CD4-positive, alpha-beta T cell treated with Interleukin-4 for 4 hours (primary cell): ENCODE data around the gene DLG1.

ENCODE experiments used
- DNase-seq: peaks from one replicate; pipeline ENCODE4 v3.0.0-alpha.2; 2020

The DLG1 gene

DNA sequence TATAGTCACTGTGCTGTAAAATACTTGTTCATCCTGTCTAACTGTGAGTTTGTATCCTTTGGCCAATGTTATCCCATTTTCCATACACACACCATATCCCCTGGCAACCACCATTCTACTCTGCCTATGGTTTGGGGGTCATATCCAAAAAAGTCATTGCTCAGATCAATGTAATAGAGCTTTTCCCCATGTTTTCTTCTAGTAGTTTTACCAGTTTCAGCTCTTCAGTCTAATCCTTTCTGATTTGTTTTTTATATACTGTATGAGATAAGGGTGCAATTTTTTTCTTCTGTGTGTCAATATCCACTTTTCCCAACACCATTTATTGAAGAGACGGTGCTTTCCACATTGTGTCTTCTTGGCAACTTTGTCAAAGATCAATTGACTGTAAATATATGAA, 14.0 kb upstream of the DLG1 start:
- DNase-seq: no peak

DNA sequence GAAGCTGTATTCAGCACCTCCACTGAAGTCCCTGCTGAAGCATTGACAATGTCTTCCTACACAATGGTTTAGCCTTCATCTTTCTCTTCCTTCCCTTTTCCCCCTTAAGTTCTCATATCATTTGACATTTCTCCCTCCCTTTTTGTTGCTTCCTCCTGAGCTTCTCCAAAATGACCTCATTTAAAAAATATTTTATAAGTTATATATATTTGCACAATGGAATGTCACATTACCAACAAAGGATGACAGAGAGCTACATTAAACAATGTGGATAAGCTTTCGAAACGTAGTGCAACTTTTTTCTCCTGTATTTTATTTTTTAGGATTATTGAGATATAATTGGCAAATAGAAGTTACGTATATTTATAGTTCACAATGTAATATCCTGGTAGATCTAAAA, 13.2 kb upstream of the DLG1 start:
- no peak for DNase-seq

GRCh38 chr3:197309528-197310361, 11.3 kb upstream of the DLG1 start:
- no peak for DNase-seq

- no peak for DNase-seq
Observed at GRCh38 chr3:197308591-197308990, 10.2 kb upstream of the DLG1 start.

DNA sequence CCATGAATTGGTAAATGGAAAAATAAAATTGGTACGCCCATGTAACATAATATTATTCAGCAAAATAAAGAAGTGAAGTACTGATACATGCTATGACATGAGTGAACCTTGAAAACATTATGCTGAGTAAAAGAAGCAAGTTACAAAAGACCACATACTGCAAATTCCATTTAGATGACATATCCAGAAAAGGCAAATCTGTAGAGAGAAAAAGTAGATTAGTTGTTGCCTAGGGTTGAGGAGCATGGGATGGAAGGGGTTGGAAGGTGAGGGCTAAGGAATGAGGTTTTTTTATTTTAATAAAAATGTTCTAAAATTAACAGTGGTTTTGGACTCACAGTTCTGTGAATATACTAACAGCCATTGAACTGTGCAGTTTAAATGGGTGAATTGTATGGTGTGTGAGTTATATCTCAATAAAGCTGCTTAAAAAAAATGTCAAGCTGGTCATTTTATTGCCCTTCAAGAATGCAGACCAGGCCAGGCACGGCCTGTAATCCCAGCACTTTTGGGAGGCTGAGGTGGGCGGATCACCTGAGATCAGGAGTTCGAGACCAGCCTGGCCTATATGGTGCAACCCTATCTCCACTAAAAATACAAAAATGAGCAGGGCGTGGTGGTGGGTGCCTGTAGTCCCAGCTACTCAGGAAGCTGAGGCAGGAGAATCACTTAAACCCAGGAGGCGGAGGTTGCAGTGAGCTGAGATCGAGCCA, 8.1 kb upstream of the DLG1 start:
- DNase-seq: no peak

- peak; percentile 30 for DNase-seq
Observed at GRCh38 chr3:197305854-197306253, 7.4 kb upstream of the DLG1 start.

- DNase-seq: no peak
Observed at GRCh38 chr3:197303452-197303851, 5.0 kb upstream of the DLG1 start.

DNA sequence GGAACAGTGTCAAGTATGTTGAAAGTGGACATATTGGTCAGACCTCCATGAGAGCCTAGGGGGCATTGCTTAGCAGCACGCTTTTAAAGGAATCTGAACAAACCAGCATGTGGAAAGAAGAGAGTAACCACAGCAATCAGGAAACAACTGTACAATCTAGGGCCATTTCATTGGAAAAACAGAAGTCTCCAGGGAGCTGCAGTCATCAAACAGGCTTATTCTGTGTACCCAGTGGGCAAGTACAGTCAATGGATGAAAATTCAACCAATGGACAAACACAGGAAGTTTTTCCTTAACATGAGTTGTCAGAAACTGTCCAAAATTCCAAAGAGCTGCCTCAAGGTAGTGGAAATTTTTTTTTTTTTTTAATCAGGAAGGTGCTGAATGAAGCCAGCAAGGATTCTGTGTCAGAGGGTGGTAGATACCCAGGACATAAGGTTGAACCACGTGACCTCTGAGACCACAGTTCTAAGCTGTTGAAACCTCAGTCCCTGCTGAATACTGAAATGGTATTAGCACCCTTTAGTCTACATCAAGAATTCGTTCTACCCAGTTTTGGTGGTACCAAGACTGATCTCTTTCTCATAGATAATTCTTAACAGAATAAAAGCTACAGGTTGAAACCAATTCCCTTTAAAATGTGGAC, 4.4 kb upstream of the DLG1 start:
- DNase-seq: no peak

DNA sequence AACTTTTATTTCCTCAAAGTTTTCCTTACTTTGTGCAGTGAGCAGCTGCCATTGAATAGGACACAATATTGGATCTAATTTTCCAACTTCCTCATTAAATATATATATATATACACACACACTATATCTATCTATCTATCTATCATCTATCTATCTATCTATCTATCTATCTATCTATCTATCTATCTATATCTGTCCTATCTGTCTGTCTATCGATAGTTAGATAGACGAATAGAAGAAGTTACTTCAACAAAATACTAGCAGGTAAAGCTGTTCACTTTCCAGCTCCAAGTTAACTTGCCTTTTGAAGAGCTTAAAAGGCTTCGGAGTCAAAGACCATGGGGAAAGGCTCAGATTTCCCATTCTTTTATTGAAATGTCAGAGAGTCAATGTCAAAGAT, 3.6 kb upstream of the DLG1 start:
- no peak for DNase-seq

GRCh38 chr3:197300361-197300760, 1.9 kb upstream of the DLG1 start:
- no peak for DNase-seq

GRCh38 chr3:197298945-197299854, 788 bp upstream of the DLG1 start:
- no peak for DNase-seq

- peak; percentile 87 for DNase-seq
Observed at GRCh38 chr3:197297476-197298340, 704 bp downstream of the DLG1 start.

- peak; percentile 23 for DNase-seq
Observed at GRCh38 chr3:197297002-197297401, 1.4 kb downstream of the DLG1 start.

- DNase-seq: no peak
Observed at GRCh38 chr3:197296545-197296944, 1.9 kb downstream of the DLG1 start.

DNA sequence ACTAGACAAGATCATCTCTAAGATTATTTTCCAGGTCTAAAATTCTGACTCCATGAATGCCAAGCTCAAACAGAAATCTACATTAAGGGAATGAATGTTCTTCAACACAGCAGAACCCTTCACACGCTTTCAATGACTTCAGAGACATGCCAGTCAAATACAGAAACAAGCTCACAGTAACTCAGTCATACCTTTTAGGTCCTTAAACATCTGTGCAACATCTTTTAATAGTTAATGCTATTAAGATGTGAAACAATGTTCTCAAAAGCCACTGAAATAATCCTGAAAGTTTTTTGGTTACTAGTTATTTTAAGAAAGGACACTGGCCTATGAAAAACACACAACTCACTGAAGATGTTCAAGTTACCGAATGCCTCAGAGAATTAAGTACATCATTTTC, 2.5 kb downstream of the DLG1 start:
- no peak for DNase-seq

- DNase-seq: no peak
Observed at GRCh38 chr3:197293605-197294237, 4.7 kb downstream of the DLG1 start.

DNA sequence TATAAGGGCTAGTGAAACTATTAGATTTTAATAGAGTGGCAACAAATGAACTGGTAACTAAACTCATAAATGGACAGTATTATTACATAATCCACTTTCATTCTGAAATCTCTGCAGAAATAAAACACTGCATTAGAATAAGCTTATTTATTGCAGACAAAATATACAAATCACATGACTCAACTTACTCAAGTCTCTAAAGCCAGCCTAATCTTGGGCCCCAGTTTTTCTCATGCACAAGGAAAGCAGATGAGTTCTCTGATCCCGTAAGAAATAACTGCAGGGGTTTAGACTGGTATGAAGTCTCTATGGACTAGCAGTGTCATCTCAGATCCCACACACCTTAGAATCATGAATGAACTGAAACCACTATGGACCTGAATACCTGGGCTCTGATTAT, 5.8 kb downstream of the DLG1 start:
- DNase-seq: no peak

DNA sequence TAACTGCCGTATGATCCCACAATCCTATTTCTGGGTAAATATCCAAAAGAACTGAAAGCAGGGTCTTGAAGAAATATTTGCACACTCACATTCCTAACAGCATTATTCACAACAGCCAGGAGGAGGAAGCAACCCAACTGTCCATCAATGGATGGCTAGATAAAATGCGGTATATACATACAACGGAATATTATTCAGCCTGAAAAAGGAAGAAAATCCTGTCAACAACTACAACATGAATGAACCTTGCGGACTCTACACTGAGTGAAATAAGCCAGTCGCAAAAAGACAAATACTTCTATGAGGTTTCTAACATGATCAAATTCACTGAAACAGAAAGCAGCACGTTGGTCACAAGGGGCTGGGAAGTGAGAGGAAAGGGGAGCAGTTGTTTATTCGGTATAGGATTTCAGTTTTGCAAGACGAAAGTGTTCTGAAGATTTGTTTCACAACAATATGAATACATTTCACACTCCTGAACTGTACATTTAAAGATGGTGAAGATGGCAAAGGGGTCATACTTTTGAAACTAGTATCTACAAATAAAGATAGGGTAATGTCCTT, 6.2 kb downstream of the DLG1 start:
- no peak for DNase-seq

- DNase-seq: no peak
Observed at GRCh38 chr3:197289726-197290125, 8.7 kb downstream of the DLG1 start.

GRCh38 chr3:197286678-197287077, 11.7 kb downstream of the DLG1 start:
- no peak for DNase-seq

DNA sequence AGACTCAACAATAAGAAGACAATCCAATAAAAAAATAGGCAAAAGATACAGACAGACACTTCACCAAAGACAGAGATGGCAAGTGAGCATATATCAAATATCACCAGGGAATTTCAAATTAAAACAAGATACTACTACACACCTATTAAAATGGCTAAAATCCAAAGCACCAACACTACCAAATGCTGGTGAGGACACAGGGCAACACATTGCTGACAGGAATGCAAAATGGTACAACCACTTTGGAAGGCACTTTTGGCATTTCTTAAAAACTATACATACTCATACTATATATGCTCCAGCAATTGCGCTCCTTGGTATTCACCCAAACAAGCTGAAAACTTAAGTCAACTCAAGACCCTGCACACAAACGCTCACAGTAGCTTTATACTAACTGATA, 12.9 kb downstream of the DLG1 start:
- no peak for DNase-seq
